ENCODE measurements around the gene UNG. TPM values are rescaled to one million over a fixed set of nuclear protein-coding genes. Genes with fewer than 3 reads are reported as not detected.

Gene UNG
- total and polyA plus RNA-seq, 2 donors (not counting 3 experiments of a cell fraction or from before 2014, with no cell fraction given) = 21.5 to 46.7 TPM

- no peak overlapping the region for H3K4me2 ChIP-seq (ENCODE audit: insufficient read depth, low read length)
- H4K20me1 ChIP-seq (replicated peaks; ENCODE audit: control insufficient read depth, extremely low read depth, insufficient read depth, low read length) = no peaks in the 10 kb centered on the region
- CTCF ChIA-PET = interaction anchor here (1.3 to 1.7 kb wide), 2 partner anchors 9 to 265 kb away, joined by 5 to 8 read pairs; no protein-coding TSS in a partner anchor
- dilution Hi-C loops (cut with MboI; ENCODE audit: extremely low pct_ligation_motif_present, low sequenced_read_pairs) = no loop called here
- DNase-seq (ENCODE audit: low read depth, low spot score) = no peak
- H3K79me2 ChIP-seq (ENCODE audit: control insufficient read depth, insufficient read depth, low read length) = no peaks in the 10 kb centered on the region
- H3K27me3 ChIP-seq (ENCODE audit: control insufficient read depth in 2 of 2, insufficient read depth in 2 of 2, low read length in 2 of 2) = no peaks in the 10 kb centered on the region
- H3K9me3 ChIP-seq (replicated peaks; ENCODE audit: control insufficient read depth, insufficient read depth, low read length) = no peaks in the 10 kb centered on the region
- no peak overlapping the region for H3K9ac ChIP-seq (replicated peaks; ENCODE audit: extremely low read depth, insufficient read depth, low read length)
- no peak for FAIRE-seq
- POLR2A ChIA-PET = no interaction called here
- no peaks in the 10 kb centered on the region for H3K4me1 ChIP-seq (ENCODE audit: control insufficient read depth, extremely low read depth, insufficient read depth, low read length)
- no peak overlapping the region for H2AFZ ChIP-seq (ENCODE audit: low read depth, low read length)
- H3K4me3 ChIP-seq (replicated peaks in 1 of 3; ENCODE audit: insufficient read depth in 1 of 3, low read depth in 1 of 3, low read length in 3 of 3) = no peak overlapping the region
- H3K36me3 ChIP-seq (ENCODE audit: control insufficient read depth in 2 of 2, extremely low read depth in 1 of 2, insufficient read depth in 2 of 2, low read length in 2 of 2) = no peaks in the 10 kb centered on the region
- intact Hi-C loops (cut with micrococcal nuclease) = no loop called here
- TF ChIP-seq MAX (IDR thresholded peaks at IDR 0.05; ENCODE audit: insufficient read depth, insufficient read length) = no peak
- no peak for TF ChIP-seq CTCF (IDR thresholded peaks at IDR 0.05; ENCODE audit: extremely low read depth in 1 of 2, insufficient read depth in 1 of 2, low read depth in 1 of 2, low read length in 2 of 2)
- no peak for TF ChIP-seq JUN (IDR thresholded peaks at IDR 0.05; ENCODE audit: borderline replicate concordance, insufficient read depth, insufficient read length, low read depth)
- TF ChIP-seq POLR2A (IDR thresholded peaks at IDR 0.05; ENCODE audit: low read depth, low read length) = no peak
- TF ChIP-seq POLR2AphosphoS5 (IDR thresholded peaks at IDR 0.05; ENCODE audit: insufficient read depth, low read depth, low read length) = no peak
- no peak for TF ChIP-seq GATA2 (IDR thresholded peaks at IDR 0.05; ENCODE audit: insufficient read depth, insufficient read length, low read depth, low read length)
- no peak for TF ChIP-seq FOS (IDR thresholded peaks at IDR 0.05; ENCODE audit: borderline replicate concordance, insufficient read depth, low read length)
- TF ChIP-seq EZH2 (IDR thresholded peaks at IDR 0.05; ENCODE audit: borderline replicate concordance, low read depth, low read length, severe bottlenecking) = no peak
- BruUV-seq (replicated peaks) = no TSS peak
- no peaks in the 10 kb centered on the region for H3K9me1 ChIP-seq (replicated peaks; ENCODE audit: control insufficient read depth, extremely low read depth, insufficient read depth, low read length)
- no peak overlapping the region for H3K27ac ChIP-seq (ENCODE audit: insufficient read depth, low read depth, low read length)
Measured at GRCh38 chr12:109120557-109120956, 23.2 kb downstream of the UNG start.

Measured in endothelial cell of umbilical vein (primary cell).